HG03045 (cell line): ENCODE data around the gene ALG6.

Experiments used
- ATAC-seq: cut with Tn5 transposase; IDR thresholded peaks from one replicate; pipeline ENCODE4 v1.9.1; 2021; ENCODE audit warnings: mild to moderate bottlenecking, moderate library complexity; ENCODE audit not compliant: unreplicated experiment

ALG6 gene

GRCh38 chr1:63487336-63488065, 120.1 kb downstream of the ALG6 start:
- no peak for ATAC-seq
